Suprapubic skin (tissue), 4 donors: Measurements from ENCODE around the gene L3HYPDH.

Experiments
- EP300 ChIP-seq: sonication (generic); formaldehyde crosslinking; IDR thresholded peaks from one replicate; pipeline ENCODE4 v1.6.1; 2017; ENCODE audit warnings: antibody characterized with exemption
- POLR2A ChIP-seq, 2 donors: fragments of 450-650 bp; IDR thresholded peaks; one replicate each; pipeline ENCODE4 v1.6.1; 2017; ENCODE audit warnings: antibody characterized with exemption in 2 of 2, mild to moderate bottlenecking in 2 of 2, moderate library complexity in 2 of 2
- POLR2AphosphoS5 ChIP-seq, 3 donors: sonication (generic); formaldehyde crosslinking; IDR thresholded peaks; one replicate each; pipeline ENCODE4 v1.6.1; 2017; ENCODE audit warnings: antibody characterized with exemption in 3 of 3
- TF ChIP-seq, protein P1 (sequence below), 2 donors: fragments of 200-600 bp in 1 of 2; fragments of 450-650 bp in 1 of 2; sonication (generic) in 1 of 2; IDR thresholded peaks; one replicate each; pipeline ENCODE4 v1.5.1; 2016 to 2019; ENCODE audit warnings: antibody characterized with exemption in 2 of 2, mild to moderate bottlenecking in 1 of 2, moderate library complexity in 1 of 2

DNA sequence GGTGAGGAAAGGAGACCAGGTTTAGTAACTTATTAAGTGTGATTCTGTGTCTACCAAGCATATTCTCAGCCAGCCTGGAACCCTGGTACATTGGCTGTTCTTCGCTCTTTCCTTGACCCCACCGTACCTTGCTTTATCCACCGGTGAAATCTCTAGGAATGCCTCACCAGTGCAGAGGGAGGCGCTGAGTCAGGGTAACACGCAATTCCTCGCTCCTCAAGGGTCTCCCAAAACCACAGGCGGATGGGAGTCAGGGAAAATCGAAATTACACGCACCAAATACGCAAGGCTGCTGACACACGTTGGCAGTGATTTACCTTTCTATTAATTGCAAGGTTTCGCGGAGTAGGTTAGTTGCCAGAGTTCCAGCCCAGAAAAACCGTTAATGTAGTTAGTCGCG lies 845 bp downstream of the L3HYPDH start:
- TF ChIP-seq, protein P1, sequence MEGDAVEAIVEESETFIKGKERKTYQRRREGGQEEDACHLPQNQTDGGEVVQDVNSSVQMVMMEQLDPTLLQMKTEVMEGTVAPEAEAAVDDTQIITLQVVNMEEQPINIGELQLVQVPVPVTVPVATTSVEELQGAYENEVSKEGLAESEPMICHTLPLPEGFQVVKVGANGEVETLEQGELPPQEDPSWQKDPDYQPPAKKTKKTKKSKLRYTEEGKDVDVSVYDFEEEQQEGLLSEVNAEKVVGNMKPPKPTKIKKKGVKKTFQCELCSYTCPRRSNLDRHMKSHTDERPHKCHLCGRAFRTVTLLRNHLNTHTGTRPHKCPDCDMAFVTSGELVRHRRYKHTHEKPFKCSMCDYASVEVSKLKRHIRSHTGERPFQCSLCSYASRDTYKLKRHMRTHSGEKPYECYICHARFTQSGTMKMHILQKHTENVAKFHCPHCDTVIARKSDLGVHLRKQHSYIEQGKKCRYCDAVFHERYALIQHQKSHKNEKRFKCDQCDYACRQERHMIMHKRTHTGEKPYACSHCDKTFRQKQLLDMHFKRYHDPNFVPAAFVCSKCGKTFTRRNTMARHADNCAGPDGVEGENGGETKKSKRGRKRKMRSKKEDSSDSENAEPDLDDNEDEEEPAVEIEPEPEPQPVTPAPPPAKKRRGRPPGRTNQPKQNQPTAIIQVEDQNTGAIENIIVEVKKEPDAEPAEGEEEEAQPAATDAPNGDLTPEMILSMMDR (IDR thresholded peaks at IDR 0.05), result no peak
- TF ChIP-seq EP300, result no peak
- TF ChIP-seq POLR2AphosphoS5 (IDR thresholded peaks at IDR 0.05), result no peak
- no peak for TF ChIP-seq POLR2A (IDR thresholded peaks at IDR 0.05)
